Activated T-helper 2 cell treated with anti-CD3 and anti-CD28 coated beads, Interferon-gamma antibody, Interleukin-2, Interleukin-4, amounts not matched to agents 10 μg/mL and 5 μg/mL and 100 μg/mL, durations not matched to agents 14 hours and 24 hours and 36 hours (primary cell): ENCODE data around the gene RTKN. TPM values are rescaled to one million over a fixed set of nuclear protein-coding genes. Genes with fewer than 3 reads are reported as not detected.
"Not testable (repeated sequence)": the region's sequence is repeated elsewhere in the genome, so short reads cannot be mapped to it uniquely, and the experiment has no call there.

Experiments
- DNase-seq: peaks from one replicate; pipeline ENCODE4 v3.0.0; 2021; ENCODE audit warnings: low spot score
- H3K27ac Mint-ChIP-seq: one replicate; pipeline ENCODE4 v1.8.0; 2021; ENCODE audit warnings: mixed read lengths
- H3K27me3 Mint-ChIP-seq: one replicate; pipeline ENCODE4 v1.8.0; 2021; ENCODE audit warnings: low read depth, mixed read lengths
- H3K36me3 Mint-ChIP-seq: one replicate; pipeline ENCODE4 v1.8.0; 2021; ENCODE audit warnings: low read depth, mixed read lengths
- H3K4me1 Mint-ChIP-seq: one replicate; pipeline ENCODE4 v1.8.0; 2021; ENCODE audit warnings: low read depth, mixed read lengths
- H3K4me3 Mint-ChIP-seq: one replicate; pipeline ENCODE4 v1.8.0; 2021; ENCODE audit warnings: low read depth, mild to moderate bottlenecking, moderate library complexity, mixed read lengths
- H3K9me3 Mint-ChIP-seq: one replicate; pipeline ENCODE4 v1.8.0; 2021; ENCODE audit warnings: mixed read lengths
- intact Hi-C: fragments of 100-400 bp; cut with micrococcal nuclease; formaldehyde crosslinking; loops from one replicate; pipeline ENCODE4 v1.15.1; 2023
- total RNA-seq: library from RNA; stranded (reverse); gene quantifications from 2 replicates; pipeline ENCODE4 v1.2.3, GENCODE V29; 2022

RTKN gene
- total RNA-seq, 1 donor from 2014 or later: 2.2 TPM

DNA sequence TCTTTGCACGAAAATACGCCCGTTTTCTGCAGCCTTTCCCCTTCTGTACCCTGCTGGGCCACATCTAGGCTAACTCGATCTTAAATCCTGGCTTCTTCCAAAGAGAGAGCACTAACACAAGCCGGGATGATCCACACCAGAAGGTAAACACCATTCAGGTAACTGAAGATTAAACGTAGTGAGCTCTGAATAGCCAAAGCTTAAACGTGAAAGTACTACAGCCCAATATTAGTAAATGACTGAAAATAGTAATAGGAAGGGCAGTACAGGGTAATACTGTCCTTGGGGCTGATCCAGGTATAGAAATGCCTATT lies 31.2 kb upstream of the RTKN start:
- Mint-ChIP-seq H3K4me1 (peaks cover 25% of the 10 kb centered on the region), H3K27ac (peak overlapping the region; percentile 98), H3K27me3 (no peaks in the 10 kb centered on the region), H3K36me3 (peaks cover 52% of the 10 kb centered on the region), H3K4me3 (peak overlapping the region; percentile 97), H3K9me3 (no peaks in the 10 kb centered on the region)
- intact Hi-C loops: loop anchor here (1.0 kb wide), 2 partner anchors 10 to 15 kb away; partner anchors contain the start of genes TTC31 and WBP1
- no peak for DNase-seq

- Mint-ChIP-seq H3K27ac (peak within 1 kb of the TSS; percentile 98), H3K27me3 (no peaks in the 10 kb centered on the region), H3K9me3 (no peaks in the 10 kb centered on the region), H3K4me1 (peaks cover 25% of the 10 kb centered on the region), H3K36me3 (peaks cover 48% of the 10 kb centered on the region), H3K4me3 (peak within 1 kb of the TSS; percentile 97)
- intact Hi-C loops: loop anchor here (1.0 kb wide), 2 partner anchors 11 to 14 kb away; partner anchors contain the start of genes TTC31 and WBP1
- peak; percentile 95 for DNase-seq
Observed at GRCh38 chr2:74472086-74472944, 30.6 kb upstream of the RTKN start, which contains the start of gene MRPL53. Gene MRPL53 (minus strand): TSS chr2:74472680. CDS start chr2:74472660, 20 bp downstream.

DNA sequence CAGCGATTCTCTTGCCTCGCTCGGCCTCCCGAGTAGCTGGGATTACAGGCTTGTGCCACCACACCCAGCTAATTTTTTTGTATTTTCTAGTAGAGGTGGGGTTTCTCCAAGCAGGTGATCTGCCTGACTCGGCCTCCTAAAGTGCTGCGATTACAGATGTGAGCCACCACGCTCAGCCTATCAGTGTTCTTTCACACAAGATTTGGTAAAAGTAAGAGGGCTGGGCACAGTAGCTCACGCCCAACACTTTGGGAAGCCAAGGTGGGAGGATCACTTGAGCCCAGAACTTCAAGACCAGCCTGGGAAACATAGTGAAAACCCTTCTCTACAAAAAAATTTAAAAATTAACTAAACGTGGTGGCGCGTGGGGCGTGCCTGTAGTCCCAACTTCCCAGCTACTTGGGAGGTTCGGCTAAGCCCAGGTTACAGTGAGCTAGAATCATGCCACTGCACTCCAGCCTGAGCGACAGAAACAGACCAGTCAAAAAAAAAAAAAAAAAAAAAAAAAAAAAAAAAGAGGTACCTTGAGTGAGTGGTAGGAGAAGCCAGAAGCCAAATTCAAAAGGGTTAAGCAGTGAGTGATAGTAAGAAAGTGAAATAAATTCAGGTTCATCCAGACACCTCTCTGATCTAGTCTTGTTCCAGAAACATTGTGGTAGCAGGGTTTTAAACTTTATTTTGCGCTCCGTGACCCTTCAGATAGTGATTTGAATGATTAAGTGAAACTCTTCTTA lies 29.8 kb upstream of the RTKN start:
- H3K36me3 Mint-ChIP-seq: peaks cover 41% of the 10 kb centered on the region

DNA sequence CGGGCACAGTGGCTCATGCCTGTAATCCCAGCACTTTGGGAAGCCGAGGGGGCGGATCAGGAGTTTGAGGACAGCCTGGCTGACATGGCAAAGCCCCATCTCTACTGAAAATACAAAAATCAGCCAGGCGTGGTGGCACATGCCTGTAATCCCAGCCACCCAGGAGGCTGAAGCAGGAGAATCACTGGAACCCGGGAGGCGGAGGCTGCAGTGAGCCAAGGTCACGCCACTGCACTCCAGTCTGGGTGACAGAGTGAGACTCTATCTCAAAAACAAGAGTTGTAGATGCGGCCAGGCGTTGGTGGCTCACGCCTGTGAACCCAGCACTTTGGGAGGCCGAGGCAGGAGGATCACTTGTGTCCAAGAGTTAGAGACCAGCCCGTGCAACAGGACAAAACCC lies 29.0 kb upstream of the RTKN start:
- intact Hi-C loops, H3K27me3 Mint-ChIP-seq, DNase-seq, H3K9me3 Mint-ChIP-seq: not testable (repeated sequence)
- peaks cover 25% of the 10 kb centered on the region for H3K4me1 Mint-ChIP-seq
- H3K4me3 Mint-ChIP-seq: peak overlapping the region; percentile 73
- H3K36me3 Mint-ChIP-seq: peaks cover 38% of the 10 kb centered on the region
- H3K27ac Mint-ChIP-seq: peak overlapping the region; percentile 73

More for the DNA sequence above, 29.8 kb upstream of the RTKN start:
- Mint-ChIP-seq H3K27me3 (no peaks in the 10 kb centered on the region), H3K27ac (peak overlapping the region; percentile 98), H3K4me1 (peaks cover 25% of the 10 kb centered on the region), H3K4me3 (peak overlapping the region; percentile 97), H3K9me3 (no peaks in the 10 kb centered on the region)
- intact Hi-C loops: loop anchor here (1.0 kb wide), 2 partner anchors 12 to 13 kb away; partner anchors contain the start of genes TTC31 and WBP1
- DNase-seq: no peak

GRCh38 chr2:74464406-74464805 lies 22.7 kb upstream of the RTKN start:
- H3K9me3 Mint-ChIP-seq: no peaks in the 10 kb centered on the region
- peaks cover 19% of the 10 kb centered on the region for H3K36me3 Mint-ChIP-seq
- no peak for DNase-seq
- H3K27ac Mint-ChIP-seq: peak overlapping the region; percentile 79
- intact Hi-C loops: no loop called here
- H3K4me1 Mint-ChIP-seq: peaks cover 8% of the 10 kb centered on the region
- H3K27me3 Mint-ChIP-seq: no peaks in the 10 kb centered on the region
- H3K4me3 Mint-ChIP-seq: peak overlapping the region; percentile 98

DNA sequence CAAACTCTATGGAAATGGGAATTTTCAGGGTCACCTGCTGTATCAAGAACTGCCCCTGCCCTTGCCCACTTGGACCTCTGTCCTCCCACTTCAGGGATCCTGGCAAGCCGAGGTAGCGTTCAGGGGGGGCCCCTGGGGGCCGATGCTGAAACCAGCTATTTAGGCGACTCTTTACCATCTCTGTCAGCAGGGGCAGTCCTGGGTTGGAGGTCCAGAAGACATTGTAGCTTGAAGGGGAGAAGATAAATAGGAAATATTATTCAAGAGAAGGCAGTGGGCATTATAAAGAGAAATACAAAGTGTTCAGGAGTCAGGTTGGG lies 21.0 kb upstream of the RTKN start:
- Mint-ChIP-seq H3K36me3 (peaks cover 19% of the 10 kb centered on the region), H3K4me3 (peak overlapping the region; percentile 56), H3K9me3 (no peaks in the 10 kb centered on the region), H3K27ac (no peak overlapping the region), H3K4me1 (peaks cover 10% of the 10 kb centered on the region), H3K27me3 (no peaks in the 10 kb centered on the region)
- no peak for DNase-seq
- intact Hi-C loops: no loop called here

- intact Hi-C loops: no loop called here
- peaks cover 20% of the 10 kb centered on the region for H3K36me3 Mint-ChIP-seq
- H3K27me3 Mint-ChIP-seq: no peaks in the 10 kb centered on the region
- H3K4me1 Mint-ChIP-seq: peaks cover 11% of the 10 kb centered on the region
- no peak for DNase-seq
- no peak overlapping the region for H3K27ac Mint-ChIP-seq
- H3K9me3 Mint-ChIP-seq: no peaks in the 10 kb centered on the region
- H3K4me3 Mint-ChIP-seq: peak overlapping the region; percentile 56
Observed at GRCh38 chr2:74462054-74462785, 20.5 kb upstream of the RTKN start.

DNA sequence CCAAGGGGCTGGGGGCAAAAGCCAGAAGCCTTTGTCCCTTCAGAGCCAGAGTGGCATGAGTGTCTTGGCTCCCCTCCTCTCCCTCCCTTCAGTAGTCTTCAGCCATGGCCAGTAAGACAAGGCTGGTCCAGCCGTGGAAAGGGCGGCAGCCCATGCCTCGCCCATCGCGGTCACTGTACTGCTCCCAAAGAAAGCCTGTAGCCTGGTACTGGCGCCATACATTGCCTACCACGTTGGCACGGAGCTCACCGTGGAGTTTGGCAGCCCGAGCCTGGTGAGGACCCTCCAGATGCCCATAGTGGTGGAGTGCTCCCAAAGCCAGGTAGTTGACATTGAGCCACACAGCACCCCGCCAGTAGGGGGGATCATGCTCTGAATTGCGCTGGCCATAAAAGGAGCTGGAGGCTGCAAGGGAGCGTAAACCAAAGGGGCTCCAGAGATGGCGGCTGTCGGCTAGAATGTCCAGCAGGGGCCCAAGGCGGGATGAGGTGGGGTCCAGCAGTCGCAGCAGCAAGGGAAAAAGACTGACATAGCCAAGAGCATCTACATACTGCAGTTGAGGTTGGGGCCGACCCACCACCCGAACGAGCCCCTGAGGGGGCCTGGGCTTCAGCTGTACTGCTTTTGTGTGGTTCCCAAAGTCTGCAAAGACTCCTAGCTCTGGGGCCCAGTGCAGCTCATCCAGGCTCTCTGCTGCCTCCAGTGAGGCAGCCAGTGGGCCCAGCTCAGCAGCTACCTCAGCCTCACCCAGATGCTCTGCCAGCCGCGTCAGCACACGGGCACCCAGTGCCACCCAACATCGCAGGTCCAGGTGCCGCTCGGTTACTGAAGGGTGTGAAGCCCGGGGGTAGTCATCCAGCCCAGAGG lies 19.7 kb upstream of the RTKN start:
- H3K27me3 Mint-ChIP-seq: no peaks in the 10 kb centered on the region
- H3K27ac Mint-ChIP-seq: no peak overlapping the region
- intact Hi-C loops: no loop called here
- peaks cover 17% of the 10 kb centered on the region for H3K4me1 Mint-ChIP-seq
- DNase-seq: no peak
- H3K9me3 Mint-ChIP-seq: no peaks in the 10 kb centered on the region
- H3K4me3 Mint-ChIP-seq: no peak overlapping the region
- H3K36me3 Mint-ChIP-seq: peaks cover 27% of the 10 kb centered on the region

DNA sequence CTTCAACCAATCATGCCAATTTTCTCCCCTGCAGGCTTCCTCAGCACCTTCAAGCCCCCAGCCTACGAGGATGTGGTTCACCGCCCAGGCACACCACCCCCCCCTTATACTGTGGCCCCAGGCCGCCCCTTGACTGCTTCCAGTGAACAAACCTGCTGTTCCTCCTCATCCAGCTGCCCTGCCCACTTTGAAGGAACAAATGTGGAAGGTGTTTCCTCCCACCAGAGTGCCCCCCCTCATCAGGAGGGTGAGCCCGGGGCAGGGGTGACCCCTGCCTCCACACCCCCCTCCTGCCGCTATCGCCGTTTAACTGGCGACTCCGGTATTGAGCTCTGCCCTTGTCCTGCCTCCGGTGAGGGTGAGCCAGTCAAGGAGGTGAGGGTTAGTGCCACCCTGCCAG lies 18.4 kb upstream of the RTKN start:
- H3K36me3 Mint-ChIP-seq: peaks cover 37% of the 10 kb centered on the region
- H3K27ac Mint-ChIP-seq: peak overlapping the region; percentile 23
- peaks cover 29% of the 10 kb centered on the region for H3K4me1 Mint-ChIP-seq
- H3K27me3 Mint-ChIP-seq, intact Hi-C loops, H3K9me3 Mint-ChIP-seq, DNase-seq: not testable (repeated sequence)
- H3K4me3 Mint-ChIP-seq: peak overlapping the region; percentile 99

DNA sequence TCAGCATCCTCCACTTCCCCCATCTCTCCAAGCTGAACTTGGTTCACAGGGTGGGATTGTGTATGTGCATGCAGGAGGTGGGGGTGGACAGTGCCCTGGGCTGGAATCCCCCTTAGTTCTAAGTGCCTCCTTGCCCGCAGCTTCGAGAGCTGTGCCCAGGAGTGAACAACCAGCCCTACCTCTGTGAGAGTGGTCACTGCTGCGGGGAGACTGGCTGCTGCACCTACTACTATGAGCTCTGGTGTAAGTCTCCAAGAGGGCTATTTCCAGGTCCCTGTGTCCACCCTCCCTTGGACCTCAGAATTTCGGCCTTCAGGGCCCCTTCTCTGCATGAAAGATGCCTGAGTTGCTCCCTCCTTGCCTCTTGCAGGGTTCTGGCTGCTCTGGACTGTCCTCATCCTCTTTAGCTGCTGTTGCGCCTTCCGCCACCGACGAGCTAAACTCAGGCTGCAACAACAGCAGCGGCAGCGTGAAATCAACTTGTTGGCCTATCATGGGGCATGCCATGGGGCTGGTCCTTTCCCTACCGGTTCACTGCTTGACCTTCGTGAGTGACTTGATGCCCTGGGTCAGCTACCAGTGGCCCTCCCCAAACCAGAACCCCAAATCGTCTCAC lies 17.9 kb upstream of the RTKN start:
- intact Hi-C loops: loop anchor here (5.0 to 10.0 kb wide), 3 partner anchors 262 to 1225 kb away; partner anchors contain the start of genes CCT7, HK2, MTHFD2 and PRADC1
- H3K36me3 Mint-ChIP-seq: peaks cover 41% of the 10 kb centered on the region
- peaks cover 34% of the 10 kb centered on the region for H3K4me1 Mint-ChIP-seq
- not testable (repeated sequence) for DNase-seq, H3K27me3 Mint-ChIP-seq, H3K9me3 Mint-ChIP-seq
- H3K4me3 Mint-ChIP-seq: peak overlapping the region; percentile 99
- H3K27ac Mint-ChIP-seq: peak overlapping the region; percentile 99

DNA sequence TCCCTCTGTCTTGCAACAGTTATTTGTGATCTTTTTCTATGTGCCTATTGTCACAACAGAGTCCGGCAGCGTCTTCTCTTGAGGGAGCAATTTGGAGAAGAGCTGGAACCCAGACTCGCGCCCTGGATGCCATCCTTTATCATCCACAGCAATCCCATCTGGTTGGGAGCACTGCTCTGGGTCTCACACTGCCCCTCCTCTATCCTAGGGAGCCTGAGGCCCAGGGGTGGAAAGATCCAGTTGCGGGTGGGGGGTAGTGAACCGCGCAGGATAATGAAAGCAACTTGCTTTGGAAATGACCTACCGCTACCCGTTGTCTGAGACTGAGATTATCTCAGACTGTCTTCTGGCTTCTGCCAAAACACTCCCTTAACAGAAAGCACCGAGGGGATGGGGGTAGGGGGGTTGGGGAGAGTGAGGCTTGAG lies 17.2 kb upstream of the RTKN start:
- intact Hi-C loops: loop anchor here (1.0 to 10.0 kb wide), 6 partner anchors 13 to 1224 kb away; partner anchors contain the start of genes AUP1, CCT7, HK2 and HTRA2
- Mint-ChIP-seq H3K4me1 (peaks cover 34% of the 10 kb centered on the region), H3K27ac (peak overlapping the region; percentile 99), H3K27me3 (no peaks in the 10 kb centered on the region), H3K9me3 (no peaks in the 10 kb centered on the region), H3K4me3 (peak overlapping the region; percentile 99), H3K36me3 (peaks cover 41% of the 10 kb centered on the region)
- DNase-seq: no peak
